Naive thymus-derived CD4-positive, alpha-beta T cell (primary cell): ENCODE results near the gene IQCC. TPM values are rescaled to one million over a fixed set of nuclear protein-coding genes. Genes with fewer than 3 reads are reported as not detected.

ENCODE experiments used
- ATAC-seq: fragments of 150-1000 bp; cut with Tn5 transposase; 2 replicates; pipeline ENCODE4 v1.10.0; 2021; ENCODE audit warnings: mild to moderate bottlenecking, moderate library complexity
- CTCF ChIA-PET: fragments of 350-600 bp; sonication (Branson Sonifier 250); formaldehyde crosslinking; loops from one replicate; lab custom pipeline; 2021; ENCODE audit warnings: antibody characterized with exemption; lab: Charles Lee
- POLR2A ChIA-PET: fragments of 350-600 bp; sonication (Branson Sonifier 250); formaldehyde crosslinking; loops from one replicate; lab custom pipeline; 2021; ENCODE audit warnings: antibody characterized with exemption, inconsistent platforms; lab: Charles Lee
- DNase-seq, 9 donors: peaks; one replicate each; pipeline versions ENCODE4 v3.0.0 to v3.0.0-alpha.2; 2020 to 2022; ENCODE audit warnings: mixed read lengths in 1 of 9
- H3K27ac ChIP-seq: one replicate; pipeline ENCODE4 v1.7.0; 2013; ENCODE audit warnings: mild to moderate bottlenecking, low read depth, low read length, moderate library complexity
- H3K27me3 ChIP-seq, 2 donors: one replicate each; pipeline ENCODE4 v1.7.0; 2013; ENCODE audit warnings: low read length in 2 of 2, mild to moderate bottlenecking in 2 of 2, moderate library complexity in 2 of 2; ENCODE audit not compliant: control insufficient read depth in 2 of 2, insufficient read depth in 2 of 2
- H3K36me3 ChIP-seq, 3 experiments: 1 replicate in 2 of 3; 2 replicates in 1 of 3; pipeline ENCODE4 v1.7.0; 2013; ENCODE audit warnings: low read length in 3 of 3, mild to moderate bottlenecking in 3 of 3, moderate library complexity in 1 of 3; ENCODE audit not compliant: insufficient read depth in 3 of 3, control insufficient read depth in 2 of 3
- H3K4me1 ChIP-seq, 2 donors: one replicate each; pipeline ENCODE4 v1.7.0; 2013; ENCODE audit warnings: low read length in 2 of 2, mild to moderate bottlenecking in 2 of 2, moderate library complexity in 1 of 2; ENCODE audit not compliant: control insufficient read depth in 2 of 2, insufficient read depth in 2 of 2
- H3K4me3 ChIP-seq: 2 replicates; pipeline ENCODE4 v1.7.0; 2013; ENCODE audit warnings: mild to moderate bottlenecking, low read length
- H3K9me3 ChIP-seq, 3 experiments: 1 replicate in 2 of 3; 2 replicates in 1 of 3; pipeline ENCODE4 v1.7.0; 2013; ENCODE audit warnings: low read length in 3 of 3; ENCODE audit not compliant: control insufficient read depth in 2 of 3
- H3K27ac Mint-ChIP-seq, 9 donors: one replicate each; pipeline ENCODE4 v1.8.0; 2020 to 2022; ENCODE audit warnings: mixed read lengths in 9 of 9, mild to moderate bottlenecking in 8 of 9, moderate library complexity in 5 of 9, inconsistent platforms in 2 of 9
- H3K27me3 Mint-ChIP-seq, 5 donors: one replicate each; pipeline ENCODE4 v1.8.0; 2021 to 2022; ENCODE audit warnings: mixed read lengths in 5 of 5, mild to moderate bottlenecking in 1 of 5
- H3K36me3 Mint-ChIP-seq, 5 donors: one replicate each; pipeline ENCODE4 v1.8.0; 2020 to 2022; ENCODE audit warnings: mixed read lengths in 5 of 5, mild to moderate bottlenecking in 3 of 5, inconsistent platforms in 1 of 5
- H3K4me1 Mint-ChIP-seq, 7 donors: one replicate each; pipeline ENCODE4 v1.8.0; 2020 to 2022; ENCODE audit warnings: mixed read lengths in 7 of 7, mild to moderate bottlenecking in 3 of 7, inconsistent platforms in 1 of 7
- H3K4me3 Mint-ChIP-seq, 10 donors: one replicate each; pipeline ENCODE4 v1.8.0; 2020 to 2022; ENCODE audit warnings: mild to moderate bottlenecking in 10 of 10, mixed read lengths in 10 of 10, moderate library complexity in 6 of 10, inconsistent platforms in 2 of 10
- H3K9me3 Mint-ChIP-seq, 11 donors: one replicate each; pipeline ENCODE4 v1.8.0; 2020 to 2022; ENCODE audit warnings: mixed read lengths in 11 of 11, mild to moderate bottlenecking in 4 of 11, inconsistent platforms in 1 of 11, moderate library complexity in 1 of 11
- intact Hi-C, 2 donors: fragments of 100-400 bp; cut with micrococcal nuclease; formaldehyde crosslinking; loops; one replicate each; pipeline ENCODE4 v1.15.1; 2023
- polyA plus RNA-seq, 2 donors: library from polyadenylated mRNA; unstranded; fragments of 300-500 nt; fragmentation: Illumina TruSeq; gene quantifications; one replicate each; pipeline ENCODE4 v1.2.3, GENCODE V29; 2021
- total RNA-seq, 6 experiments: library from RNA in 5 of 6; stranded (reverse) in 5 of 6; gene quantifications; 1 replicate in 5 of 6; 2 replicates in 1 of 6; pipeline ENCODE4 v1.2.3 and lab custom pipeline; 2021 to 2026

IQCC gene
- total and polyA plus RNA-seq, 7 experiments from 2014 or later = 1.8 to 4.6 (median 2.5) TPM

DNA sequence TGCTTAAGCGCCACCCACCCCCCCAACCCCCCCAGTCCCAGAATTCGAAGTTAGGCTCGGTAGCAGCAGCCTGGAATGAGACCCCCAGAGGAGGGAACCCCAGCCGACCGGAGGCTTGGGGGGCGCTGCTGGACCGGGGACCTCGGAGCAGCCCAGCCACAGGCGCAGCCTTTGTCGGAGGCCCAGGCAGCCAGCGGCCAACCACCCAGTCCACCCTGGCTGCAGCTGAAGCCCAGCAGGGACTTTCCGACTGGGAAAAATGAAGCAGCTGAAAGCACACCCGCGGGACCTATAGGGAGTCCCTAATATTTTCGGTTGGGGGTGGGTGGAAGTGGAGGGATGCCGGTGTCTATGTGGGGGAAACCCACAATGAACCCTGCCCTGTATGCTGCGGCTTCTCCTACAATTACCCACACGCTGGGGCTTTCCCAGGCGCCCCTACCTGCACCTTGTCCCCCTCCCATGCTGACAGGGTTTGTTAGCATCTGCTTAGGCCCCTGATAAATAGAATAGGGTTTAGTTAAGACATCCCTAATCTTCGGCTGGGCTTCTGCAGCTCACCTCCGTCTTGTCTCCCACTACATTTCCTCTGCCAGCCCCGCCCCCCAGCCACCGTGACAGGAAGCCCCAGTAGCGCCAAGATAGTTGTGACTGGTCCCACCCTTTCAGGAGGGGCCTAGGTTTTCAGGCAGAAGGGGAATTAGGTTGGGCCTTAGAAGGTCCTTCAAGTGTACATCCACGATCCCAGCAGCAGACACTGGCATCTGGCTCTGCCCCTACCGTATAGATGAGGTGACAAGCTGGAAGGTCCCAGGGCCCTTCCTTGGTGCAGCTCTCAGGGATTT lies 4.2 kb upstream of the IQCC start:
- H3K27ac Mint-ChIP-seq = peak overlapping the region; percentile 72 to 98 (median 91)
- ChIA-PET POLR2A (interaction anchor here (0.6 to 7.7 kb wide), 17 partner anchors 10 to 449 kb away, joined by 3 to 49 read pairs (median 4); partner anchors contain the start of genes HDAC1, KPNA6, MARCKSL1 and RBBP4), CTCF (interaction anchor here (0.5 to 1.9 kb wide), 5 partner anchors 15 to 199 kb away, joined by 3 to 10 read pairs (median 4); partner anchors contain the start of genes LCK and TXLNA)
- intact Hi-C loops = loop anchor here (1.0 to 10.0 kb wide), 11 partner anchors 21 to 556 kb away; partner anchors contain the start of genes BSDC1 (in 1 of the 2), EIF3I (in 1 of the 2), HDAC1 (in 1 of the 2) and KHDRBS1 (in 1 of the 2)
- Histone ChIP-seq H3K36me3 (peaks cover 0 to 16% (median 0%) of the 10 kb centered on the region in 3 experiments), H3K27ac (peak overlapping the region; percentile 99), H3K4me3 (peak overlapping the region; percentile 96), H3K27me3 (no peaks in the 10 kb centered on the region), H3K9me3 (no peaks in the 10 kb centered on the region), H3K4me1 (peaks cover 30 to 32% of the 10 kb centered on the region in 2 donors)
- H3K4me3 Mint-ChIP-seq = peak overlapping the region; percentile 78 to 99 (median 94)
- ATAC-seq (peak; percentile 82), DNase-seq (peak; percentile 51 to 88 (median 78))
- H3K4me1 Mint-ChIP-seq = peaks cover 37 to 70% (median 56%) of the 10 kb centered on the region in 7 donors
- H3K27me3 Mint-ChIP-seq = no peaks in the 10 kb centered on the region
- H3K36me3 Mint-ChIP-seq = peaks cover 0 to 17% (median 2%) of the 10 kb centered on the region in 5 donors
- no peaks in the 10 kb centered on the region for H3K9me3 Mint-ChIP-seq

DNA sequence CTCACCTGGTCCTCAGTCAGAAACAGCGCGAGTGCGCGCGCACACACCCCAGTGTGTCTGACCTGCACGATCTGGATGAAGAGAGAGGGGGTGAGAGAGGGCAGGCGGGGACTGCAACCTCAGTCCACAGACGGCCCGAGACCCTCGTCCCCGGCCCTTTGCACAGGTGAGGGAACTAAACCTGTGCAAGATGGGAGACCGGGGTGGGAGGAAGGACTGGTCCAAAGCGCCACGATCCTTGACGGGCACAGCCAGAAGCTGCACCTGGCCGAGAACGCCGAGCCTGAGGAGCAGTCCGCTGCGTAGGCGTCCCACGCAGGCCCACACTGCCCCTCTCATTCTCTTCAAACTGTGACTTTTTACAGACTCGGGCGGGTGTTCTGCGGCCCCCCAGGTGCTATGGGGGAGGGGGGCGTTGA lies 519 bp upstream of the IQCC start:
- H3K27ac Mint-ChIP-seq = peak overlapping the region in 8 of 9 donors; percentile 31 to 95 (median 88)
- H3K9me3 ChIP-seq = no peaks in the 10 kb centered on the region
- H3K27me3 ChIP-seq = no peaks in the 10 kb centered on the region
- intact Hi-C loops = loop anchor here (1.0 to 10.0 kb wide), 7 partner anchors 17 to 560 kb away; partner anchors contain the start of genes BSDC1 (in 1 of the 2), EIF3I (in 1 of the 2), KHDRBS1 (in 1 of the 2) and PEF1 (in 1 of the 2)
- H3K9me3 Mint-ChIP-seq = no peaks in the 10 kb centered on the region
- peak overlapping the region; percentile 80 for H3K27ac ChIP-seq
- H3K4me1 ChIP-seq = peaks cover 20 to 28% of the 10 kb centered on the region in 2 donors
- CTCF ChIA-PET = interaction anchor here (1.0 to 2.1 kb wide), 2 partner anchors 10 to 44 kb away, joined by 3 to 7 read pairs; no protein-coding TSS in a partner anchor
- peaks cover 22 to 49% (median 39%) of the 10 kb centered on the region in 7 donors for H3K4me1 Mint-ChIP-seq
- H3K27me3 Mint-ChIP-seq = no peaks in the 10 kb centered on the region
- peak overlapping the region; percentile 81 for H3K4me3 ChIP-seq
- DNase-seq = no peak
- ATAC-seq = no peak
- H3K4me3 Mint-ChIP-seq = peak overlapping the region in 9 of 10 donors; percentile 65 to 91 (median 88)
- H3K36me3 ChIP-seq = peaks cover 0 to 16% (median 0%) of the 10 kb centered on the region in 3 experiments
- peaks cover 0 to 4% (median 0%) of the 10 kb centered on the region in 5 donors for H3K36me3 Mint-ChIP-seq
- POLR2A ChIA-PET = interaction anchor here (1.0 to 4.0 kb wide), 9 partner anchors 10 to 189 kb away, joined by 3 to 18 read pairs (median 6); partner anchors contain the start of genes BSDC1, HDAC1 and MARCKSL1

DNA sequence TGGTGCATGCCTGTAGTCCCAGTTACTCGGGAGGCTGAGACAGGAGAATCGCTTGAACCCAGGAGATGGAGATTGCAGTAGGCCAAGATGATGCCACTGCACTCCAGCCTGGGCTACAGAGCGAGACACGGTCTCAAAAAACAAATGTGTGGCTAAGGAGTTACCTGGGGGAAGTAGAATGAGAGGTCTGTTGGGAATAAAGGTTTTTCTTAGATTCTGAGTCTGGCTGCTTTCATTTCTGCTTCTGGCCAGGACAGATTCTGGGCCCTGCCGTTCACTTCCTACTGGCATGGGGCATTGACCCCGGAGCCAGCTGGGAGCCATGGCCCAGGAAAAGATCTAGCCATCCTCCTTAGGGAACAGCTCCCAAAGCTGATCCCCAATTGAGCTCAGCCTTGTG lies 3.0 kb downstream of the IQCC start:
- H3K4me3 ChIP-seq = no peak overlapping the region
- Mint-ChIP-seq H3K27ac (peak overlapping the region in 1 of 9 donors; percentile 46), H3K9me3 (no peaks in the 10 kb centered on the region), H3K4me3 (peak overlapping the region in 1 of 10 donors; percentile 25), H3K36me3 (peaks cover 0 to 4% (median 0%) of the 10 kb centered on the region in 5 donors), H3K27me3 (no peaks in the 10 kb centered on the region), H3K4me1 (peaks cover 7 to 28% (median 18%) of the 10 kb centered on the region in 7 donors)
- ATAC-seq (no peak), DNase-seq (no peak)
- intact Hi-C loops = loop anchor here in 1 of 2 donors (10.0 kb wide), 2 partner anchors 194 to 564 kb away; partner anchors contain the start of genes KHDRBS1 and PEF1
- H3K27me3 ChIP-seq = no peaks in the 10 kb centered on the region
- H3K27ac ChIP-seq = no peak overlapping the region
- peaks cover 8 to 16% of the 10 kb centered on the region in 2 donors for H3K4me1 ChIP-seq
- peaks cover 0 to 12% (median 0%) of the 10 kb centered on the region in 3 experiments for H3K36me3 ChIP-seq
- no peaks in the 10 kb centered on the region for H3K9me3 ChIP-seq
- CTCF ChIA-PET = interaction anchor here (0.6 to 1.0 kb wide), 3 partner anchors 40 to 185 kb away, joined by 3 read pairs; partner anchors contain the start of gene MARCKSL1
- POLR2A ChIA-PET = interaction anchor here (0.6 to 0.9 kb wide), 2 partner anchors 82 to 176 kb away, joined by 3 read pairs; no protein-coding TSS in a partner anchor

DNA sequence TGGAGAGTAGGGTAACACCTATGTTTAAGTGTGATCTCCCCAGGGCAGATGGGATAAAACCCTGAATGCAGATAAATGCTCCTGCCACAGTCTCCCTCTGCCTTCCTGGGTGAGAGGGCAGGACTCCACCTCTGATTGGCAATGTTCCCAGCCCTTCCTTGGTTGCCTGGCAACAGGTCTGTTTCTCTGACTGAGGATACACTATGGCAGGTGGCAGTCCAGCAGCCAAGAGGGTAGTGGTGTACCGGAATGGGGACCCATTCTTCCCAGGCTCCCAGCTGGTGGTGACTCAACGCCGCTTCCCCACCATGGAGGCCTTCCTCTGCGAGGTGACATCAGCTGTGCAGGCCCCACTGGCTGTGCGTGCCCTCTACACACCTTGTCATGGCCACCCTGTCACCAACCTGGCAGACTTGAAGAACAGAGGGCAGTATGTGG lies 3.4 kb downstream of the IQCC start, which contains the start of gene DCDC2B:
TSS of gene DCDC2B (plus strand) at position 199 of the 438 bp plus-strand sequence. CDS start at position 204, 5 bp downstream.
- DNase-seq (no peak), ATAC-seq (no peak)
- Histone ChIP-seq H3K9me3 (no peaks in the 10 kb centered on the region), H3K4me1 (peaks cover 8 to 16% of the 10 kb centered on the region in 2 donors), H3K4me3 (no peak within 1 kb of the TSS), H3K27me3 (no peaks in the 10 kb centered on the region), H3K27ac (no peak within 1 kb of the TSS), H3K36me3 (peaks cover 0 to 8% (median 0%) of the 10 kb centered on the region in 3 experiments)
- Mint-ChIP-seq H3K27ac (peak within 1 kb of the TSS in 7 of 9 donors; percentile 12 to 53 (median 41)), H3K36me3 (peaks cover 0 to 4% (median 0%) of the 10 kb centered on the region in 5 donors), H3K4me1 (peaks cover 7 to 25% (median 16%) of the 10 kb centered on the region in 7 donors), H3K4me3 (peak within 1 kb of the TSS in 1 of 10 donors; percentile 25), H3K9me3 (no peaks in the 10 kb centered on the region), H3K27me3 (no peaks in the 10 kb centered on the region)
- POLR2A ChIA-PET = interaction anchor here (0.6 to 1.1 kb wide), 3 partner anchors 81 to 176 kb away, joined by 3 read pairs; no protein-coding TSS in a partner anchor
- intact Hi-C loops = loop anchor here in 1 of 2 donors (10.0 kb wide), 2 partner anchors 194 to 564 kb away; partner anchors contain the start of genes KHDRBS1 and PEF1
- CTCF ChIA-PET = interaction anchor here (0.7 to 1.0 kb wide), 2 partner anchors 127 to 185 kb away, joined by 3 read pairs; partner anchors contain the start of gene MARCKSL1

DNA sequence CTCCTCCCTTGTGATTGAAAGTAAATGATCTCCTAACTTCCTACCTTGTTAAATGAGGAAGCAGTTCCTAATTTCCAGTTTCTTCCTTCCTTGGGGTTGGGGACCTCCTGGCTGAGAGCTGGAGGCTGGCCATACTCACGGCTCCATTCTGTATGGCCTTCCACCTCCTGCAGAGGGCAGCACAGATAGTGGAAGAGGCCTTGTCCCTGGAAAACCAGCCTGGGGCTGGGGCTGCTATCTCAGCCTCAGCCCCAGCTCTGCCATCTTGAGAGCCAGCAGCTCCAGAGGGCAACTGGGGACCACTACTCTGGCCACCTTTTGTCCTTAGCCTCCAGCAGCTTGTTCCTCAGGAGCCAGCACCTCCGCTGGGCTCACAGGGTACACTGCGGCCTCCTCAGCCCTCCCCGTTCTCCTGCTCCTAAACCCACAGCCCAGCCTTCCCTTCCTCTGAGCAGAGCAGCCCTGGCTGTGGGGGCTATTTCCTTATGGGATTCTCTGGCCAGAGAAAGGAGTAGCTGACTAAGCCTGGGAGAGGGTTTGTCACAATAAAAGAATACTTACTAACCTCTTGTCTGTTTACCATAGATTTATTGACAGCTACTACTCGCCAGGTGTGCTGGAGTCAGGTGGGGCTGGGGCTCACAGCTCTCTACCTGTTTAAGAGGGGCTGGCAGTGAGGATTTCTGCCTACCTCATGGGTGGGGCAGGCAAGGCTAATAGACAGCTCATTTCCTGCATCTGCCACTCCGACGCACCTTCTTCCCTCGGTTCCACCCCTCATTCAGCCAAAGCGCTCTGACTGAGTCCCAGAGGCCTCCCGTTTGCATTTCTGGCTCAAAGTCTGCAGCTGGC lies 10.4 kb downstream of the IQCC start:
- Histone ChIP-seq H3K4me3 (no peak overlapping the region), H3K27ac (peak overlapping the region; percentile 59), H3K36me3 (peaks cover 0 to 24% (median 0%) of the 10 kb centered on the region in 3 experiments), H3K4me1 (peaks cover under 1 to 12% of the 10 kb centered on the region in 2 donors), H3K9me3 (no peaks in the 10 kb centered on the region), H3K27me3 (no peaks in the 10 kb centered on the region)
- POLR2A ChIA-PET = interaction anchor here (0.8 to 2.7 kb wide), 22 partner anchors 8 to 179 kb away, joined by 3 to 16 read pairs (median 6); partner anchors contain the start of genes BSDC1, CCDC28B, HDAC1 and IQCC
- H3K27ac Mint-ChIP-seq = peak overlapping the region; percentile 25 to 86 (median 63)
- peaks cover 0 to 16% (median 4%) of the 10 kb centered on the region in 5 donors for H3K36me3 Mint-ChIP-seq
- peak; percentile 92 for ATAC-seq
- peaks cover 12 to 31% (median 24%) of the 10 kb centered on the region in 7 donors for H3K4me1 Mint-ChIP-seq
- CTCF ChIA-PET = interaction anchor here (0.6 to 3.6 kb wide), 42 partner anchors 10 to 200 kb away, joined by 3 to 32 read pairs (median 4); partner anchors contain the start of genes BSDC1, CCDC28B, FAM167B and HDAC1
- no peaks in the 10 kb centered on the region for H3K9me3 Mint-ChIP-seq
- no peaks in the 10 kb centered on the region for H3K27me3 Mint-ChIP-seq
- peak overlapping the region in 6 of 10 donors; percentile 7 to 43 (median 32) for H3K4me3 Mint-ChIP-seq
- intact Hi-C loops = loop anchor here (1.0 kb wide), 5 partner anchors 24 to 198 kb away; no protein-coding TSS in a partner anchor
- peak in 8 of 9 donors; percentile 29 to 63 (median 52) for DNase-seq
